Heart right ventricle (tissue), 16 donors: ENCODE data around the gene APOC1. TPM values are rescaled to one million over a fixed set of nuclear protein-coding genes. Genes with fewer than 3 reads are reported as not detected.

Source experiments
- ATAC-seq, 8 donors: fragments of 200-7000 bp; cut with Tn5 transposase; one replicate each; pipeline ENCODE4 v1.9.1; 2020; ENCODE audit warnings: mild to moderate bottlenecking in 8 of 8, moderate library complexity in 8 of 8, moderate number of reproducible peaks in 1 of 8
- DNase-seq, 2 donors: peaks; one replicate each; pipeline ENCODE4 v3.0.0-alpha.2; 2020
- H3K27ac ChIP-seq, 10 donors: fragments of 200-600 bp; sonication (generic) in 2 of 10; one replicate each; pipeline versions ENCODE4 v1.5.0 to v1.8.0; 2020 to 2022; ENCODE audit warnings: mild to moderate bottlenecking in 3 of 10
- H3K27me3 ChIP-seq, 7 donors: fragments of 200-600 bp; one replicate each; pipeline ENCODE4 v1.8.0; 2021 to 2022; ENCODE audit warnings: mild to moderate bottlenecking in 2 of 7
- H3K36me3 ChIP-seq, 9 donors: fragments of 200-600 bp; sonication (generic) in 1 of 9; one replicate each; pipeline versions ENCODE4 v1.5.0 to v1.8.0; 2020 to 2022; ENCODE audit warnings: mild to moderate bottlenecking in 2 of 9
- H3K4me1 ChIP-seq, 9 donors: fragments of 200-600 bp; sonication (generic) in 1 of 9; one replicate each; pipeline versions ENCODE4 v1.5.0 to v1.8.0; 2020 to 2022; ENCODE audit warnings: mild to moderate bottlenecking in 4 of 9
- H3K4me3 ChIP-seq, 10 donors: fragments of 200-600 bp; sonication (generic) in 2 of 10; one replicate each; pipeline versions ENCODE4 v1.5.0 to v1.8.0; 2020 to 2022; ENCODE audit warnings: mild to moderate bottlenecking in 7 of 10, moderate library complexity in 2 of 10
- H3K9me3 ChIP-seq, 11 donors: fragments of 200-600 bp in 10 of 11; sonication (generic) in 2 of 11; one replicate each; pipeline versions ENCODE4 v1.5.0 to v1.8.0; 2013 to 2022; ENCODE audit warnings: mild to moderate bottlenecking in 2 of 11, control low read depth in 1 of 11, moderate library complexity in 1 of 11
- CTCF ChIP-seq, 9 donors: fragments of 200-600 bp; sonication (generic) in 2 of 9; IDR thresholded peaks; one replicate each; pipeline versions ENCODE4 v1.5.0 to v1.8.0; 2021 to 2022; ENCODE audit warnings: antibody characterized with exemption in 9 of 9, mild to moderate bottlenecking in 5 of 9, moderate library complexity in 1 of 9
- WGBS, 2 donors: extraction: QIAGEN DNeasy Blood & Tissue Kit; methylation state at CpG; one replicate each; pipeline ENCODE4 v1.1.7; 2013; ENCODE audit warnings: inconsistent platforms in 1 of 2; 5-methylcytosine and 5-hydroxymethylcytosine counted together
- intact Hi-C, 10 donors: fragments of 100-400 bp; cut with DNase I; formaldehyde crosslinking; loops; one replicate each; pipeline versions ENCODE4 v1.11.1 to v1.14.2; 2022
- polyA plus RNA-seq, 2 donors: library from polyadenylated mRNA; stranded (reverse); fragments of 200-250 nt; gene quantifications; one replicate each; pipeline ENCODE4 v1.2.3, GENCODE V29; 2013
- total RNA-seq, 10 donors: library from RNA; stranded (reverse); fragmentation: NEBNext Ultra II Directional in 3 of 10; extraction: Animal tissue kit (Norgen Biotek cat#: 25700) in 3 of 10; gene quantifications; one replicate each; pipeline versions ENCODE4 v1.2.1 to v1.2.4, GENCODE V29; 2021 to 2023
- donor health status: Arrhythmogenic right ventricular cardiomyopathy.
- donor health status: ischemic (EF 13 %, LVEDD 7.1; RV severe dilation, severe dysfunction).
- donor health status: healthy with polysubstance abuse.
- donor health status: DM: no; HTN: yes; CAD: no.
- donor health status: DM: no; HTN: no; CAD: no.
- donor health status: ischemic (EF 25% LVEDD 6.9; RV normal size, moderate dysfunction).
- donor health status: ischemic (EF 25% LVEDD 5.7; RV mildly dilated, moderate dysfunction).
- donor health status: healthy.
- donor health status: DM: yes; HTN: yes; CAD: no.
- donor health status: Ischemic cardiomyopathy.
- donor health status: ischemic (EF 35%, LVEDD 5.7; RV mildly dilated, moderate dysfunction).
- donor health status: nonischemic (EF 11% LVEDD 7.7; RV severe dilation, severe dysfunction).
- donor health status: DM: yes; HTN: yes; CAD: no.
- donor health status: PGD.
- donor health status: ischemic (EF 29% LVEDD 5.4; RV normal size, mild dysfunction).
- donor health status: nonischemic (EF 23%, LVEDD 6.1; RV moderate dilation, normal function).

APOC1 gene
- total and polyA plus RNA-seq, 12 donors: 1.4 to 13.5 (median 2.9) TPM; not detected in 5

GRCh38 chr19:44948763-44949374, 34.5 kb downstream of the APOC1 start:
- H3K4me3 ChIP-seq: no peak overlapping the region
- DNase-seq (no peak), ATAC-seq (no peak)
- no peak overlapping the region for H3K27ac ChIP-seq
- TF ChIP-seq CTCF (IDR thresholded peaks at IDR 0.05): no peak
- H3K4me1 ChIP-seq: peaks cover 6 to 26% (median 18%) of the 10 kb centered on the region in 9 donors
- WGBS, 2 donors: 87 to 94% methylated on average over 5 of the region's 5 CpGs
- no peaks in the 10 kb centered on the region for H3K27me3 ChIP-seq
- H3K36me3 ChIP-seq: peaks cover 0 to 26% (median 0%) of the 10 kb centered on the region in 9 donors
- no peaks in the 10 kb centered on the region for H3K9me3 ChIP-seq
- intact Hi-C loops: loop anchor here in 1 of 10 donors (5.0 kb wide), 1 partner anchor 42 kb away; the partner anchor contains the start of gene APOE

- intact Hi-C loops: loop anchor here in 1 of 10 donors (5.0 kb wide), 1 partner anchor 42 kb away; the partner anchor contains the start of gene APOE
- H3K4me3 ChIP-seq: no peak overlapping the region
- H3K27ac ChIP-seq: no peak overlapping the region
- peaks cover 7 to 32% (median 20%) of the 10 kb centered on the region in 9 donors for H3K4me1 ChIP-seq
- no peaks in the 10 kb centered on the region for H3K9me3 ChIP-seq
- no peak for TF ChIP-seq CTCF (IDR thresholded peaks at IDR 0.05)
- no peak for ATAC-seq
- no peak for DNase-seq
- no peaks in the 10 kb centered on the region for H3K27me3 ChIP-seq
- 92 to 96% methylated on average over 9 of the region's 9 CpGs for WGBS, 2 donors
- H3K36me3 ChIP-seq: peaks cover 0 to 26% (median 0%) of the 10 kb centered on the region in 9 donors
Observed at GRCh38 chr19:44949550-44949949, 35.1 kb downstream of the APOC1 start.

GRCh38 chr19:44951179-44952159, 37.1 kb downstream of the APOC1 start:
- WGBS, 2 donors: 51 to 58% methylated on average over 13 of the region's 13 CpGs
- H3K4me3 ChIP-seq: peak overlapping the region in 1 of 10 donors; percentile 16

More at GRCh38 chr19:44951179-44952159, 37.1 kb downstream of the APOC1 start:
- DNase-seq (peak; percentile 30 to 77), ATAC-seq (no peak)
- H3K4me1 ChIP-seq: peaks cover 10 to 40% (median 29%) of the 10 kb centered on the region in 9 donors
- peaks cover 0 to 26% (median 0%) of the 10 kb centered on the region in 9 donors for H3K36me3 ChIP-seq
- intact Hi-C loops: loop anchor here in 9 of 10 donors (1.0 to 10.0 kb wide), 6 partner anchors 47 to 267 kb away; partner anchors contain the start of gene APOE (in 1 of the 9)
- peak overlapping the region in 6 of 10 donors; percentile 6 to 47 (median 32) for H3K27ac ChIP-seq
- no peaks in the 10 kb centered on the region for H3K27me3 ChIP-seq
- H3K9me3 ChIP-seq: no peaks in the 10 kb centered on the region
- peak; percentile 67 to 87 (median 85) for TF ChIP-seq CTCF (IDR thresholded peaks at IDR 0.05)
